GM18907 (cell line): ENCODE measurements around the gene CRYGN.

ENCODE experiments used
- ATAC-seq: cut with Tn5 transposase; IDR thresholded peaks from one replicate; pipeline ENCODE4 v1.9.1; 2021; ENCODE audit warnings: mild to moderate bottlenecking, moderate library complexity; ENCODE audit not compliant: unreplicated experiment

CRYGN gene

DNA sequence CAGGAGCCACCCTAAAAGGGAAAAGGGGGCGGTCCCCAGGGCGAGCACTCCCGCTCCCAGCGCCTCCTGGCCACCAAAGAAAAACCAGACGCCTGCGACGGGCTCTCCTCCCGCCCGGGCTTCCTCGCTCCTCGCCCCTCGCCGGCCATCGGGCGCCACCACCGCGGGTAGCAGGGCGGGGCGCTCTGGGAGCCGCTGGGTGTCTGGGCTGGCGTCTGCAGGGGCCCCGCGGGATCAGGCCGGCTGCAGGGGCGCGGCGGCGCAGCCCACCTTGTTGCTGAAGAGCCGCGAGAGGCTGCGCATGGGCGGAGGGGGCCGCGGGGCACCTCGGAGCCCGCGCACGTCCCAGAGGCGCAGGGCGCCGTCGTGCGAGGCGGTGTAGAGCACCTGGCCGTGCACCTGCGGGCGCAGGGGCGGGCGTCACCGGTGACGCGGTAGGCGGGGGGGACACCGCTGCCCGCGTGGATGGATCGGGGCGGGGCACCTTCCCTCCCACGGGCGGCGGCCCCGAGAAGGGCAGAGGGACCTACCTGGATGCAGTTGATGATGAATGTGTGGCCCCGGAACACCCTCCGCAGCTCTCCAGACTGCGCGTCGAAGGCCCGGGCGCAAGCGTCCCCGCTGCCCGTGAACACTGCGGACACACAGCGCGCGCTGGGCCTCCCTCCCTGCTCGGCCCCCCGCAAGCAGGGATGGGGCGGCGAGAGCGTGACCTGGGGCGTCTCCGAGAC lies 58.4 kb downstream of the CRYGN start:
- no peak for ATAC-seq

DNA sequence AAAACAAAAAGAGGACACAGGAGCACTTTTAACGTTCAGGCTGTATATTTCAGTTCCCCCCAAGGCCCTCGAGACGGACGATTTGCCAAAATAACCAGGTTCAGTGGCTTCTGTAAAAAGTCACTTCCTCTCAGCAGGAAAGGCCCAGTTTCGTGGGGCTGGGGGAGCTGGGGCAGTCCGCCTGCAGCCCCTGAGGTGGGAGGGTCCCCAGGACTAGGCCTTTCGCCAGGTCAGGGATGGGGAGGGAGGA lies 58.9 kb downstream of the CRYGN start:
- ATAC-seq: no peak

DNA sequence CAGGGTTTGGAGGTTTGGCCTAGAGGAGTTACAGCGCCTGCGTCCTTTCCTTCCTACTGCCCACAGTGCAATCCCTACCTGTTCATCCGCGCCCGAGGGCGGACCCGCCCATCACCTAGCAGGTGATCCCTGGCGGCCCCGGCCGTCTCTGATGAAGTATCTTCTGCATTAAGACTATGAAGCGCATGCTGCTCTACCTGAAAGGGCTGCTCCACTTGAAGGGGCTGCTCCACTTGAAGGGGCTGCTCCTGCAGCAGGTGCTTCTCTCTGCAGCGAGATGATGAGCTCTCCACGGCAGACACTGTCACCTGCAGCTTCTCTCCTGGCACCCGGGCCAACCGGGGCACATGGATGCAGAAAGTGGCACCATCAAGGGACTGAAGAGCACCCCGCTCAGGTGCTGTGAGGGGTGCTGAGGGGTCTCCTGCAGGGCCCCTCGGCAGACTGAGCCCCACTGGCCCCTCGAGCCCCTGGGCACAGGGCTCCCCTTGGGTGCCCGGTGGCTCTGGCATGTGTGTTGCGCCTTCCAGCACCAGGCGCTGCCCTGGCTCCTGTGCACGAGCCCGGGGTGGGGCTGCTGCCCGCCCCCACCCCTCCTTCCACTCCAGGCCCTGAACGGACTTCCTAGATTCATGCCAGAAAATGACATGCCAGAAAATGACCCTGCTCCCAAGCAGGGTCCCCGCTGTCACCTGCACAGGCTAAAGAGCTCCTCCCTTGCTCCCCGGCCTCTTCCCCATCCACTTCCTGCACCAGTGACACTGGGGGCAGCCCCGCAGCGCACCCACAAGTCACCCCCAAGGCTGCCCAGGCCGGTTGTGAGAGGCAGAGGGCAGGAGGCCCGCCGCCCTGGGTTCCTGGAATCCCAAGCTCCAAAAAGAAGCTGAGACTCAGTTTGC lies 59.5 kb downstream of the CRYGN start:
- ATAC-seq: no peak

DNA sequence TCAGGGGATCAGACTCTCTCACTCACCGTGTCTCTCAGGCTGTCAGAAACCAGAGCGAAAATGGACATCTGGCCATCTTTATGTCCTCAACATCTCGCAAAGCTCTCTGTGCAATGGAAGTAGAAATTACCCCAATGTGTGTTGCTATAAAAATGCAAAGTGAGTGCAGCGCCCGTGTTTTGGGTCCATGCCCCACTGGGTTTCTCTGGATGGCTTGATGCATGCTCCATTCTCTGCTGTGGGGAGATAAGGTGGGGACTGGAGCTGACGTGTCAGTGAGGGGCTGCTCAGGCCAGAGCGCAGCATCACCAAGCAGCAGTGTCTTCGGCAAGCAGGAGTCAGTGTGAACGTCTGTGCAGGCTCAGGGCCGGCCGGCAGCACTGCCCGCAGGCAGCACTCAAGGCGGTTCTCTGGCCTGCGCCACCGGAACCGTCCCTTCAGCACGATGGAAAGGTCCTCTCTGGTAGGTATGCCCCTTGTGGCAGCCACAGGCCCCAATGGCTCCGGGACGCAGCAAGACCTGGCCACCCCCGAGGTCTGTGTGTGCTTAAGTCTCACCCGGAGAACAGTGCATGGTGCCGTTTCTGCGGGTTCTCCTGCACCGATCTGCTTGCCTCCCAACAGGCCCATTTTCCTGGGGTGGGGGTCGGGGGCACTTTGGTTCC lies 60.3 kb downstream of the CRYGN start:
- ATAC-seq: no peak

DNA sequence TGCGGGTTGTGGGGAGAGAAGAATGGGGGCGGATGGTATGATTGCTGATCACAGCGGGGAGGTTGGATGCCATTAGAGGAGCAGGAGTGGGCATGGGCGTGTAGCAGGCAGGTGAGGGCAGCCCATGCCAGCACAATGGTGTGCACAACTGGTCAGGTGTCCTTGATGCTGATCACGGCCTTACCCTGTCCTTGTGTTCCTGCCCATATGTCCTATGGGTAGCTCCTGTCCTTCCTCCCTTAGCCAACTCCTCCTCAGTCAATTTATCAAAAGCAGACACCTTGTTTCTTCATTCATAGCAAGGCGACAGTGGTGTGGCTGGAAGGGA lies 60.8 kb downstream of the CRYGN start:
- ATAC-seq: no peak
